Nephron (organoid): ENCODE measurements around the gene PEX13.

Experiments used
- H3K27ac Mint-ChIP-seq, 3 experiments: 2 replicates each; pipeline ENCODE4 v1.8.0; 2020; ENCODE audit warnings: mixed read lengths in 3 of 3, mild to moderate bottlenecking in 2 of 3, moderate library complexity in 1 of 3
- H3K27me3 Mint-ChIP-seq: 2 replicates; pipeline ENCODE4 v1.8.0; 2021; ENCODE audit warnings: low read depth, mild to moderate bottlenecking, moderate library complexity, mixed read lengths
- H3K36me3 Mint-ChIP-seq: 2 replicates; pipeline ENCODE4 v1.8.0; 2020; ENCODE audit warnings: low read depth, mixed read lengths
- H3K4me1 Mint-ChIP-seq: 2 replicates; pipeline ENCODE4 v1.8.0; 2020; ENCODE audit warnings: mixed read lengths
- H3K4me3 Mint-ChIP-seq, 3 experiments: 2 replicates each; pipeline ENCODE4 v1.8.0; 2020; ENCODE audit warnings: mild to moderate bottlenecking in 3 of 3, mixed read lengths in 3 of 3, moderate library complexity in 2 of 3
- H3K9me3 Mint-ChIP-seq: 2 replicates; pipeline ENCODE4 v1.8.0; 2020; ENCODE audit warnings: mixed read lengths
- CTCF ChIP-seq, 3 experiments: fragments of 200-600 bp; sonication (generic); IDR thresholded peaks; one replicate each; pipeline ENCODE4 v1.5.0; 2021; ENCODE audit warnings: antibody characterized with exemption in 3 of 3; ENCODE audit not compliant: unreplicated experiment in 3 of 3

PEX13 gene

GRCh38 chr2:61013382-61013781 is 4.1 kb upstream of the PEX13 start:
- Mint-ChIP-seq H3K9me3 (no peaks in the 10 kb centered on the region), H3K27ac (no peak overlapping the region), H3K4me1 (peaks cover 5% of the 10 kb centered on the region), H3K36me3 (no peaks in the 10 kb centered on the region), H3K27me3 (no peaks in the 10 kb centered on the region), H3K4me3 (no peak overlapping the region)
- TF ChIP-seq CTCF (IDR thresholded peaks at IDR 0.05; ENCODE audit: unreplicated experiment in 3 of 3), result no peak

GRCh38 chr2:61014763-61015162 is 2.8 kb upstream of the PEX13 start:
- H3K9me3 Mint-ChIP-seq, result no peaks in the 10 kb centered on the region
- peak overlapping the region in 1 of 3 experiments; percentile 40 for H3K27ac Mint-ChIP-seq
- no peak for TF ChIP-seq CTCF (IDR thresholded peaks at IDR 0.05; ENCODE audit: unreplicated experiment in 3 of 3)
- H3K27me3 Mint-ChIP-seq, result no peaks in the 10 kb centered on the region
- peaks cover 17% of the 10 kb centered on the region for H3K4me1 Mint-ChIP-seq
- peaks cover 2% of the 10 kb centered on the region for H3K36me3 Mint-ChIP-seq
- peak overlapping the region; percentile 41 to 95 (median 67) for H3K4me3 Mint-ChIP-seq

GRCh38 chr2:61015976-61016375 is 1.5 kb upstream of the PEX13 start:
- H3K27ac Mint-ChIP-seq, result peak overlapping the region in 2 of 3 experiments; percentile 99
- no peaks in the 10 kb centered on the region for H3K27me3 Mint-ChIP-seq
- no peak for TF ChIP-seq CTCF (IDR thresholded peaks at IDR 0.05; ENCODE audit: unreplicated experiment in 3 of 3)
- H3K4me3 Mint-ChIP-seq, result peak overlapping the region; percentile 95 to 99 (median 99)
- peaks cover 18% of the 10 kb centered on the region for H3K4me1 Mint-ChIP-seq
- peaks cover 13% of the 10 kb centered on the region for H3K36me3 Mint-ChIP-seq
- peaks cover 2% of the 10 kb centered on the region for H3K9me3 Mint-ChIP-seq

GRCh38 chr2:61016392-61017002 is 1.0 kb upstream of the PEX13 start:
- TF ChIP-seq CTCF (IDR thresholded peaks at IDR 0.05; ENCODE audit: unreplicated experiment in 3 of 3), result no peak
- Mint-ChIP-seq H3K36me3 (peaks cover 18% of the 10 kb centered on the region), H3K27ac (peak overlapping the region; percentile 99), H3K27me3 (no peaks in the 10 kb centered on the region), H3K9me3 (peaks cover 2% of the 10 kb centered on the region), H3K4me1 (peaks cover 18% of the 10 kb centered on the region), H3K4me3 (peak overlapping the region; percentile 95 to 99 (median 99))

- peaks cover 24% of the 10 kb centered on the region for H3K36me3 Mint-ChIP-seq
- peaks cover 18% of the 10 kb centered on the region for H3K4me1 Mint-ChIP-seq
- H3K27me3 Mint-ChIP-seq, result no peaks in the 10 kb centered on the region
- no peak for TF ChIP-seq CTCF (IDR thresholded peaks at IDR 0.05; ENCODE audit: unreplicated experiment in 3 of 3)
- H3K27ac Mint-ChIP-seq, result peak overlapping the region; percentile 99
- H3K9me3 Mint-ChIP-seq, result peaks cover 7% of the 10 kb centered on the region
- peak overlapping the region; percentile 95 to 99 (median 99) for H3K4me3 Mint-ChIP-seq
These were observed 441 bp upstream of the PEX13 start for GRCh38 chr2:61017003-61017555.

GRCh38 chr2:61018318-61018755 is 817 bp downstream of the PEX13 start:
- TF ChIP-seq CTCF (IDR thresholded peaks at IDR 0.05; ENCODE audit: unreplicated experiment in 3 of 3), result no peak
- peak overlapping the region; percentile 99 for H3K27ac Mint-ChIP-seq
- H3K9me3 Mint-ChIP-seq, result peaks cover 13% of the 10 kb centered on the region
- H3K27me3 Mint-ChIP-seq, result no peaks in the 10 kb centered on the region
- peaks cover 35% of the 10 kb centered on the region for H3K36me3 Mint-ChIP-seq
- H3K4me1 Mint-ChIP-seq, result peaks cover 18% of the 10 kb centered on the region
- H3K4me3 Mint-ChIP-seq, result peak overlapping the region; percentile 95 to 99 (median 99)
